Epidermal melanocyte (primary cell): ENCODE results near the gene RAN.
"Not testable (repeated sequence)": the region's sequence is repeated elsewhere in the genome, so short reads cannot be mapped to it uniquely, and the experiment has no call there.

Source experiments
- DNase-seq: peaks from one replicate; pipeline ENCODE4 v3.0.0; 2011; ENCODE audit warnings: low spot score; ENCODE audit not compliant: insufficient read length

Gene RAN

DNA sequence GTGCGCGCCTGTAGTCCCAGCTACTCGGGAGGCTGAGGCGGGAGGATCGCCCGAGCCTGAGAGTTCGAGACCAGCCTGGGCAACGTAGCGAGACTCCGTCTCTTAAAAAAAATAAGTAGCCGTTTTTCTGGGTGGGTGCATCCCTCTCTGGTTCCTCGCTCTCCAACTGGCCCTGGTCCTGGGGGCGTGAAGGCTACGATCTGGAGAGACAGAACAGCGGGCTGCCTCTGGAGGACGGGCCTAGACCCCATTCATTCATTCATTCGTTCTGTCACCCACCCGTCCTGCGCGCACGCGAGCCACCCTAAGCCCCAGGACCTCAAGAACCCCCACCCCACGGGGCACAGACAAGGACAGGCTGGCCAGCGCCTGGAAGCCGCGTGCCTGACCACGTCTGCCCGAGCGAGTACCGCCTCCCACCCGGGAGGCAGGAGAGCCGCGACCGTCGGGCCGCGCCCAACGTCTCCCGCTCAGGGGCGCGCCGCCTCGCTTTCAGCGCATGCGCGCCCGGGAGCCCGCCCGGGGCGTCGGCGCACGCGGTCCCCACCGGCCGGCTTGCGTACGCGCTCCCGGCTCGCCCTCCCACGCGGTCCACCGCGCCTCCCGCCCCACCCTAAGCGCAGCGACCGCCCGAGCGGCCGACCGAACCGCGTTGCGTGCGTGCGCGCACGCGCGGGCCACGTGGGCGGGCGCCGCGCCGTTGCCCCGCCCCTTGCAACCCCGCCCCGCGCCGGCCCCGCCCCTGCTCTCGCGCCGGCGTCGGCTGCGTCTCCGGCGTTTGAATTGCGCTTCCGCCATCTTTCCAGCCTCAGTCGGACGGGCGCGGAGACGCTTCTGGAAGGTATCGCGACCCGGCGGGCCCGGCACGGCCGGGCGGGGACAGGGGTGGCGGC, at the start of gene RAN:
RAN (plus strand) TSS at position 781 of the 893 bp plus-strand sequence. CDS start 528 bp downstream, outside the sequence.
- peak; percentile 96 for DNase-seq

DNA sequence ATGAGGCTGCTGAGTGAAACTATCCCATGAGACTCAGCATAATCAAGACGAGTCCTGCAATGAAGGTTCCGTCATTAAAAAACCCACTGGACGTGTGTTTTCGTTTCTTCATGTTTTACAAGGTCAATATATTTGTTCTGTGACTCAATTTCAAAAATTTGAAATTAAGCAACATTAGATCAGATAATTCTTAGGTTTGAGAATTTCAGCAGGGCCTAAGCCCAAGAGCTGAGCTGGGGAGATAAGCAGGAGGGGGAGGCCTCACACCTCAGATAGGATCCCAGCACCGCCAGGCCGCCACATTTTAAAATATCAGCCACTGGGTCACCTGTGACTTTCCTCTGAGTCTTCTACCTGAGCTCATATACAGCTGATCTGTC, 46.1 kb upstream of the RAN start:
- DNase-seq = no peak

DNA sequence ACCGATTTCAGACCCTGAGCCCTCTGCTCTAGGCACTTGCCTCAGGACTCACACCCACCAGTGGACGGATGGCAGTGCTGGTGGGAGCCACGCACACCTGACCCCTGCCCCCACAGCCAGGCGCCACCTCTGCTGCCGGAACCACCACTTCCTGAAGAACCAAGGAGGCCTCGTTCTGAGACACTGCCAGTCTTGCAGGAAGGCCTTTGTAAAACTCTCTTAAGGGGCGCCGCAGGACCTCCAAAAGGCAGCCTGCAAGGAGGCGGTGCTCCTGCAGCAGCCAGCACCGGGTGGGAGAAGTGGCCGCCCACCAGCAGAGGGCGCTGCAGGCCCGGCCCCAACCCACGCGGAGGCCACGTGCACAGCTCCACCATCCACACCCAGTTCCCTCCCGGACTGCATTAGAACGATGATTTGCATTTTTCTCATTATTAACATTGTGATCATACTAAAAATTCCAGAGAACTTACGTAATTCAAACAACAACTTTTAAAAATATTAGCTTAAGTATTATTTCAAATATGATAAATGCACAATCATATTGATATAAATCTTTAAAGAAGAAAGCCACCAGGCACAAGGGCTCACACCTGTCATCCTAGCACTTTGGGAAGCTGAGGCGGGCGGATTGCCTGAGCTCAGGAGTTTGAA, 45.6 kb upstream of the RAN start:
- no peak for DNase-seq

DNA sequence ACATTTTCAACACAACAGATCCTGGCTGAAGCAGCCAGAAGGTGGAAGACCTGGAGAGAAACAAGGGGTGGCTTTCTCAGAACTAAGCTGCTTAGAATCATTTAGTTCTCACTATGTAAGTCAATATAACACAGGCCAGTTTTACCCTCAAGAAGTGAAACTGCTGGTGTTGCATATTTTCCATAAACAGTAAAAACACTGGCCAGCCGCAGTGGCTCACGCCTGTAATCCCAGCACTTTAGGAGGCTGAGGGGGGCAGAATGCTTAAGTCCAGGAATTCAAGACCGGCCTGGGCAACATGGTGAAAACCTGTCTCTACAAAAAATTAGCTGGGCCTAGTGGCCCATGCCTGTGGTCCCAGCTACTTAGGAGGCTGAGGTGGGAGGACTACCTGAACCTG, 44.4 kb upstream of the RAN start:
- DNase-seq = no peak

GRCh38 chr12:130828895-130829294, 43.0 kb upstream of the RAN start:
- no peak for DNase-seq

- DNase-seq = no peak
Measured at GRCh38 chr12:130829391-130830245, 42.2 kb upstream of the RAN start.

DNA sequence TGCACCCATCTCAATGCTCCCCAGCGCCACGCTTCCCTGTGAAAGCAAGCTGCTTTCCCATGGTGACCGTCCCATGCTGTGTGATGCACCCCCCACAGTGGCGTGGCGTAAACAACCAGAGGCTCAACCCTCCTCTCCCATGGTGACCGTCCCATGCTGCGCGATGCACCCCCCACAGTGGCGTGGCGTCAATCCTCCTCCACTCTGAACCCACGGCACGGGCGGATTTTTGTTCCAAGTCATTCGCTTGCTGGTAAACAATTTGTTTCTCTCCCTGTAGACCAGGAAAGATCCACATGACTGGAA, 41.7 kb upstream of the RAN start:
- no peak for DNase-seq

DNA sequence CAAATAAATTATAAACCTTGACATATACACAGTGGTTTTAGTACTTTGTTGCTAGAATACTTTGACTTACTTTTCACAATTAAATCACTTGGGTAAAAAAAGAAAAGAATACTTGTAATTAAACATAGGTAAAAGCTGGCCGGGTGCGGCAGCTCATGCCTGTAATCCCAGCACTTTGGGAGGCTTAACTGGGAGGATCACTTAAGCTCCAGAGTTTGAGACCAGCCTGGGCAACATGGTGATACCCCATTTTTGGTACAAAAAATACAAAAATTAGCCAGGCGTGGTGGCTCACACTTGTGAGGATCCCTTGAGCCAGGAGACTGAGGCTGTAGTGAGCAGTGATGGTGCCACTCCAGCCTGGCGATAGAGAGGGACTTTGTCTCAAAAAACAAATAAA, 40.6 kb upstream of the RAN start:
- DNase-seq = no peak

GRCh38 chr12:130831876-130832405, 39.9 kb upstream of the RAN start:
- no peak for DNase-seq

GRCh38 chr12:130832561-130833209, 39.2 kb upstream of the RAN start:
- DNase-seq = no peak

DNA sequence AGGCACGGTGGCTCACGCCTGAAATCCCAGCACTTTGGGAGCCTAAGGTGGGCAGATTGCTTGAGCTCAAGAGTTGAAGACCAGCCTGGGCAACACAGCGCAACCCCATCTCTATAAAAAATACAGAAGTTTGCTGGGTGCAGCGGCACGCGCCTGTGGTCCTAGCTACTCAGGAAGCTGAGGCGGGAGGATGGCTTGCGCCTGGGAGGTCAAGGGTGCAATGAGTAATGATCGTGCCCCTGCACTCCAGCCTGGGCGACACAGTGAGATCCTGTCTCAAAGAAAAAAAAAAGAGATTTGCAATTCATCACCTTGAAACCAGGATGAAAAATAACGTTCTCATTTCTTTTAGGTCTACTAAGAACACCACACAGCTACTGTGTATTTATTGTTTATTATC, 36.9 kb upstream of the RAN start:
- DNase-seq = no peak

- no peak for DNase-seq
Measured at GRCh38 chr12:130835436-130835835, 36.4 kb upstream of the RAN start.

DNA sequence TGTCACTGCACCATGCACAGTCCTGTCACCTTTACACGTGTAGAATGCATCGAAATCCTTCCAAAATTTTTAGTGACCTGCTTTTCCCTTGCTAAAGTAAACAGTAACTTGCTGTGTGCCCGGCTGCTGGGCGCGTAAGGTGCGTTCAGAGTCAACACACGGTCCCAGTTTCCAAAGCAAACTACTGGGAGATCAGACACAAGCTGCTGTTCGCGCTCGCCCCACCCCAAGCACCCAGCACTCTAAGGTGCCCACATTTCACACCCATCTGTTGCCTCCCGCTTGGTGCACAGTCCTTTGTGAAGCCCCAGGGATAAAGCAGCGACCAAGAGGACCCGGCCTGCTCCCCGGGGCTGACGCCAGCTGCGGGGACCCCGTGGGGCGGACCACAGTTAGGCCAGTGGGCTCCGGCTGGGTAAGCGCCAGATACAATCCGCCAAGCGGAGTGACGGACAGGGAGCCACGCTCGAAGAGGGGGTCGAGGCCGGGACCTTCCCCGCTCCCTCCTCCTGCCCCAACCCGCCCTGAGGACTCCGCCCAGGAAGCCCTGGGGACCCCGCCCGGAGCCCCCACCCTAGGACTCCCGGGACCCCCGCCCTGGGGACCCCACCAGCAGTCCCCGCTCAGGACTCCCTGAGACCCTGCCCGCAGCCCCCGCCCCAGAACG, 33.4 kb upstream of the RAN start:
- DNase-seq = no peak

DNA sequence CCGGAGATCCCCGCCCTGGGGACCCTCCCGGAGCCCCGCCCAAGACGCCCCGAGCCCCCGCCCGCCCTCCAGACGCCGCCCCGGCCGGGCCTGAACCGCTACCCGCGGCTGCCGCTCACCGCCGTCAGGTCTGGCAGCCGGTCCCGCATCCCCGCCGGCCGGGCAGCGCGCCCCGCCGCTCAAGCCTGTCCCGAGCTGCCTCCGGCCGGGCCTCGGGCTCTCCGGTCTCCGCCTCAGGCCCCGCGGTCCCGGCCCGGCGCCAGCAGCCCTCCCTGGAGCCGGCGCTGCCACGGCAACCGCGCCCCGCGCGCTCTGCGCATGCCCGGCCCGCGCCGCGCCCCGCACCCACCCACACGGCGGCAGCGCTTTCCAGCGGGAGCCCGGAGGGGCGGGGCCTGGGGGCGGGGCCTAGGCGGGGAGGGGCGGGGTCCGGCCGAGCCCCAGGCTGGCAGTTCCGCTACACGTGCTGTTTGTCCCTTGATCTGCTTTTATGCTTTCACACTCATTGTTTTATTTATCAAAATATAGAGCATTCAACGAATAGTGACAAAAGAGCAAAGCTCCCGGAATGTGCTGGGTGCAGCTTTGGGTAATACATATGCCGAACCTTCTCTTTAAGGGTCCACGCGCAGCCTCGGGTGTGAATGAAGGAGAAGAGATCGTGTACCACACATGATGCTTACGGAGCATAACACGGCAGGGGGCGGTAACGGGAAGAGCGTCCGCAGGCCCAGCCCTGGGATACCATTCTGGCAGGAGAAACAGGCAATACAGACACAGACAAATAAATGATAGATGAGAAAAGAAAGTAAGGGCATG, 32.7 kb upstream of the RAN start, which contains the start of gene STX2:
STX2 (minus strand) TSS at position 300 of the 819 bp plus-strand sequence; CDS start at position 149, 151 bp downstream.
- DNase-seq = peak; percentile 89

DNA sequence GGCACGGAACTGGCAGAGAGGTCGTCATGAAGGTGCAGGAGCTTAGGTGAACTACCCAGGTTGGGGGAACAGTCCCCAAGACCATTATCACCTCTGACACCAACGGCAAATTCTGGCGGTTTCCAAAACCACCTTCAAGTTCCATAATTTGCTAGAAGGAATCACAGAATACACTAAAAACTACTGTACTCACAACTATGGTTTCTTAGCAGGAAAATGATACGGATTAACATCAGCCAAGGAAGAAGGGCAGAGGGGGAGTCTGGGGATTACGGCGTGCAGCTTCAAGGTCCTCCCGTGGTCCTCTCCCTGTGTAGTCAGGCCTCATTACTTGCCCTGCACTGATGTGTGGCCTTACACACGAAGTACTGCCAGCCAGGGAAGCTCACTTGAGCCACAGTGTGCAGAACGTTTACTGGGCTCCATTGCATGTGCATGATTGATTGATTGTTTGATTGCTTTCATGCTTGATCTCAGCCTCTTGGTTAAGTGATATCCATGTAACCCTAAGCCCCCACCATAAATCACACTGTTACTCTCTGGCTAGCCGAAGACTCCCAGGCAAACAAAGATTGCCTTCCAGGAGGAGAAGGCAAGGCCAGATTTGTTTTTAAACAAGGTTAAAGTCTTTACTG, 32.0 kb upstream of the RAN start:
- DNase-seq = no peak

GRCh38 chr12:130846369-130846768, 25.5 kb upstream of the RAN start:
- DNase-seq = no peak

DNA sequence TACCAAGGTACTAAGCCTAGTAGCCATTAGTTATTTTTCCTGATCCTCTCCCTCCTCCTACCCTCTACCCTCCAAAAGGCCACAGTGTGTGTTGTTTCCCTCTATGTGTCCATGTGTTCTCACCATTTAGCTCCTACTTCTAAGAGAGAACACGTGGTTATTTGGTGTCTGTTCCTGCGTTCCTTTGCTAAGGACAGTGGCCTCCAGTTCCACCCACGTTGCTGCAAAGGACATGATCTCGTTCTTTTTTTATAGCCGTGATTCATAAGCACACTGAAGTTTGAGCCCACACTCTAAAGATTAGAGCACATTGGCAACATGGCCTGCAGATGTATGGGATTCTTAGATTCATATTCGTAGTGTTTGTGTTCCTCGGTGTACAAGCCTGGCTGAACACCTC, 24.8 kb upstream of the RAN start:
- no peak for DNase-seq

DNA sequence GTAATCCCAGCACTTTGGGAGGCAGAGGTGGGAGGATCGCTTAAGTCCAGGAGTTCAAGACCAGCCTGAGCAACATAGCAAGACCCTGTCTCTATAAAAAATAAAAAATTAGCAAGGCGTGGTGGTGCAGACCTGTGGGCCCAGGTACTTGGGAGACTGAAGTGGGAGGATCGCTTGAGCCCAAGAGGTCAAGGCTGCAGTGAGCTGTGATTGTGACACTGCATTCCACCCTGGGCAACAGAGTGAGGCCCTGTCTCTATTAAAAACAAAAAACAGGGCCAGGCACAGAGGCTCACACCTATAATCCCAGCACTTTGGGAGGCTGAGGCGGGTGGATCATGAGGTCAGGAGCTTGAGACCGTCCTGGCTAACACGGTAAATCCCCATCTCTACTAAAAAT, 23.8 kb upstream of the RAN start:
- DNase-seq = not testable (repeated sequence)

GRCh38 chr12:130848785-130849305, 23.0 kb upstream of the RAN start:
- DNase-seq = not testable (repeated sequence)
